ENCODE results near the gene PTPRR. TPM values are rescaled to one million over a fixed set of nuclear protein-coding genes. Genes with fewer than 3 reads are reported as not detected.

Gene PTPRR
- polyA plus RNA-seq, 2 of the 4 experiments (the other 2 are of a cell fraction): 0.13 to 0.15 TPM

DNA sequence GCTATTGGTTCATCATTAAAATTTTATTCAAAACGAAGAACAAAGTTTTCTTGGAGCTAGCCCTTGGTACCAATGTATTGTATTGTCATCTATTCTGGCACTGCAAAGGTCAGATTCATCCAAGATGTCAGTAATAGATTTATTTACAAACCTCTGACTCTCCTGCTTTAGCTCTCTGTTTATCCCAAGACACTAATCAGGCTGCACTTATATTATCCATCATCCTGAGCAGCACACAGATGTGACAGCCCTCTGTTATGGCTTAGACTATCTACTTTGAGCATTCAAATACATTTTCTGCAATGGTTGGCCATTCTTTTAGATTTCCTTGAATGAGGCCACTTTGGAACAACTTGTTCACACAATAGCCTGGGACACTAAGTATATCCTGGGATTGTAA, 5.0 kb upstream of the PTPRR start:
- Histone ChIP-seq H3K4me3 (no peak overlapping the region), H3K9me3 (no peaks in the 10 kb centered on the region), H3K27ac (no peak overlapping the region), H3K4me1 (no peaks in the 10 kb centered on the region), H3K4me2 (no peak overlapping the region)
- TF ChIP-seq GATA3 (IDR thresholded peaks at IDR 0.05; ENCODE audit: borderline replicate concordance) (no peak), HDAC2 (IDR thresholded peaks at IDR 0.05) (no peak), ZNF302 (CRISPR knock-in tag; IDR thresholded peaks at IDR 0.05) (no peak), ZC3H11A (IDR thresholded peaks at IDR 0.05) (no peak), TP53 (CRISPR knock-in tag; IDR thresholded peaks at IDR 0.05) (no peak), MAFK (IDR thresholded peaks at IDR 0.05; ENCODE audit: partially characterized antibody) (no peak), RARB (CRISPR knock-in tag; IDR thresholded peaks at IDR 0.05) (no peak), ZSCAN20 (CRISPR knock-in tag; IDR thresholded peaks at IDR 0.05) (no peak), CHD4 (IDR thresholded peaks at IDR 0.05; ENCODE audit: borderline replicate concordance) (no peak)
- ATAC-seq: no peak
- 4% methylated on average over 1 of the region's 1 CpG for WGBS (ENCODE audit: missing lambda C conversion rate)
- POLR2A ChIA-PET: no interaction called here
- no peak for FAIRE-seq
- CTCF ChIA-PET: interaction anchor here (0.6 kb wide), 1 partner anchor 1042 kb away, joined by 3 read pairs; no protein-coding TSS in a partner anchor
- DNase-seq (ENCODE audit: low read depth in 1 of 2, low spot score in 1 of 2): no peak

DNA sequence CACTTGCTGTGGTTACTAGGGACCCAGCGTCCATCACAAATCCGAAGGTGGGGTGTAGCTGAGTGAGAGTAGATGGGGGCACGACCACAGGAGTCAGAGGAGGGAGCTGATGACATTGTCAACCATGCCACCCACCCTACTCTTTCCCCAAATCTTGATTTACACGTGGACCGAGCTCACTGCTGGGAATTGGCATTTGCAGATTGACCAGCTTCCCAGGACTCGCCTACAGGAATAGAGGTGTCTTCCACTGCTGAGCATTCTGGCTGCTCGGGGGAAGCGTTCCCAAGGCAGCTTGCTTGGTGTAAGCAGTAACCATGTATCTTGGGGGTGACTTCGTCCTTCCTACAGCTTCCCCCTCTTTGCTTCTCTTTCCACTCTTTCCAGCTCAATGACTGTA, 353 bp upstream of the PTPRR start:
- Histone ChIP-seq H3K27ac (no peak overlapping the region), H3K9me3 (no peaks in the 10 kb centered on the region), H3K4me2 (no peak overlapping the region), H3K4me1 (no peaks in the 10 kb centered on the region), H3K4me3 (no peak overlapping the region)
- ChIA-PET POLR2A (no interaction called here), CTCF (no interaction called here)
- WGBS (ENCODE audit: missing lambda C conversion rate): 5% methylated on average over 9 of the region's 9 CpGs
- FAIRE-seq: no peak
- DNase-seq (ENCODE audit: low read depth in 1 of 2, low spot score in 1 of 2): no peak
- TF ChIP-seq ZFP36 (IDR thresholded peaks at IDR 0.05; ENCODE audit: borderline replicate concordance, partially characterized antibody) (no peak), ZNF302 (CRISPR knock-in tag; IDR thresholded peaks at IDR 0.05) (no peak), HOXB5 (CRISPR knock-in tag; IDR thresholded peaks at IDR 0.05) (no peak), RFX5 (IDR thresholded peaks at IDR 0.05) (no peak), POLR2AphosphoS2 (conservative IDR thresholded peaks at IDR 0.05; ENCODE audit: low read length) (no peak), KDM1A (IDR thresholded peaks at IDR 0.05; ENCODE audit: low read depth) (no peak), FOSB (CRISPR knock-in tag; IDR thresholded peaks at IDR 0.05) (no peak), CEBPB (IDR thresholded peaks at IDR 0.05) (no peak), EHMT2 (IDR thresholded peaks at IDR 0.05; ENCODE audit: low read depth) (no peak), ESRRA (IDR thresholded peaks at IDR 0.05; ENCODE audit: borderline replicate concordance, low read length) (no peak), ZSCAN20 (CRISPR knock-in tag; IDR thresholded peaks at IDR 0.05) (no peak)
- ATAC-seq: no peak

DNA sequence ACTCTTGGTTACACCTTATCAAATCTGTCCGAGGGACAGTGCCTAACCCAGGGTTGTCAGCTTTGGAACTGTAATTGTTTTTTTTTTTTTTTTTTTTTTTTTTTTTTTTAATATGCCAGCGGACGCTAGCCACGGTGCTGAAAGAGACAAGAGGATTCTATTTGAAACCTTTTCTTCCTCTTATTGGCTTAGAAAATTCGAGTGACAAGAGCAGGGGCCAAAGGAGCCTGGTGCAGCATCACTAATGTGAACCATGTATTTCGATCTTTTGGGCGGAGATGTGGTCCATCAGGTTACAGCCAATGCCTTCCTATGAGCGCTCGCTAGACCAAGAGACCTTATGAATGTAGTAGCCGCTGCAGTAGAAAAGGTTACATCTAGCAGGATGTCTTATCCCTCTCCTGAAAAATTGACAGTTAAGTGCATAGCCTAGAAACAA, 922 bp downstream of the PTPRR start:
- POLR2A ChIA-PET: interaction anchor here (0.7 kb wide), 1 partner anchor 125 kb away, joined by 3 read pairs; no protein-coding TSS in a partner anchor
- no peak overlapping the region for H3K4me2 ChIP-seq
- H3K4me1 ChIP-seq: no peaks in the 10 kb centered on the region
- no peaks in the 10 kb centered on the region for H3K9me3 ChIP-seq
- FAIRE-seq (no peak), DNase-seq (ENCODE audit: low read depth in 1 of 2, low spot score in 1 of 2) (no peak), ATAC-seq (no peak)
- no peak overlapping the region for H3K4me3 ChIP-seq
- no peak overlapping the region for H3K27ac ChIP-seq
- 27% methylated on average over 10 of the region's 10 CpGs for WGBS (ENCODE audit: missing lambda C conversion rate)
- CTCF ChIA-PET: interaction anchor here (0.6 kb wide), 2 partner anchors 152 to 493 kb away, joined by 3 read pairs; no protein-coding TSS in a partner anchor
- TF ChIP-seq RCOR1 (IDR thresholded peaks at IDR 0.05; ENCODE audit: low read depth, low read length): no peak
- TF ChIP-seq, protein P1, sequence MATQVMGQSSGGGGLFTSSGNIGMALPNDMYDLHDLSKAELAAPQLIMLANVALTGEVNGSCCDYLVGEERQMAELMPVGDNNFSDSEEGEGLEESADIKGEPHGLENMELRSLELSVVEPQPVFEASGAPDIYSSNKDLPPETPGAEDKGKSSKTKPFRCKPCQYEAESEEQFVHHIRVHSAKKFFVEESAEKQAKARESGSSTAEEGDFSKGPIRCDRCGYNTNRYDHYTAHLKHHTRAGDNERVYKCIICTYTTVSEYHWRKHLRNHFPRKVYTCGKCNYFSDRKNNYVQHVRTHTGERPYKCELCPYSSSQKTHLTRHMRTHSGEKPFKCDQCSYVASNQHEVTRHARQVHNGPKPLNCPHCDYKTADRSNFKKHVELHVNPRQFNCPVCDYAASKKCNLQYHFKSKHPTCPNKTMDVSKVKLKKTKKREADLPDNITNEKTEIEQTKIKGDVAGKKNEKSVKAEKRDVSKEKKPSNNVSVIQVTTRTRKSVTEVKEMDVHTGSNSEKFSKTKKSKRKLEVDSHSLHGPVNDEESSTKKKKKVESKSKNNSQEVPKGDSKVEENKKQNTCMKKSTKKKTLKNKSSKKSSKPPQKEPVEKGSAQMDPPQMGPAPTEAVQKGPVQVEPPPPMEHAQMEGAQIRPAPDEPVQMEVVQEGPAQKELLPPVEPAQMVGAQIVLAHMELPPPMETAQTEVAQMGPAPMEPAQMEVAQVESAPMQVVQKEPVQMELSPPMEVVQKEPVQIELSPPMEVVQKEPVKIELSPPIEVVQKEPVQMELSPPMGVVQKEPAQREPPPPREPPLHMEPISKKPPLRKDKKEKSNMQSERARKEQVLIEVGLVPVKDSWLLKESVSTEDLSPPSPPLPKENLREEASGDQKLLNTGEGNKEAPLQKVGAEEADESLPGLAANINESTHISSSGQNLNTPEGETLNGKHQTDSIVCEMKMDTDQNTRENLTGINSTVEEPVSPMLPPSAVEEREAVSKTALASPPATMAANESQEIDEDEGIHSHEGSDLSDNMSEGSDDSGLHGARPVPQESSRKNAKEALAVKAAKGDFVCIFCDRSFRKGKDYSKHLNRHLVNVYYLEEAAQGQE (IDR thresholded peaks at IDR 0.05): peak; percentile 80
